Glutamatergic neuron (in vitro differentiated cells): ENCODE data around the gene LHFPL4. TPM values are rescaled to one million over a fixed set of nuclear protein-coding genes. Genes with fewer than 3 reads are reported as not detected.

Experiments used
- DNase-seq: peaks from one replicate; pipeline ENCODE4 v3.0.0; 2022
- H3K27ac Mint-ChIP-seq: one replicate; pipeline ENCODE4 v1.8.0; 2020; ENCODE audit warnings: mild to moderate bottlenecking, mixed read lengths, inconsistent platforms; ENCODE audit not compliant: unreplicated experiment
- H3K27me3 Mint-ChIP-seq: one replicate; pipeline ENCODE4 v1.8.0; 2020; ENCODE audit warnings: mild to moderate bottlenecking, moderate library complexity, mixed read lengths, inconsistent platforms; ENCODE audit not compliant: unreplicated experiment
- H3K36me3 Mint-ChIP-seq: one replicate; pipeline ENCODE4 v1.8.0; 2020; ENCODE audit warnings: mild to moderate bottlenecking, mixed read lengths, inconsistent platforms; ENCODE audit not compliant: unreplicated experiment
- H3K4me1 Mint-ChIP-seq: one replicate; pipeline ENCODE4 v1.8.0; 2020; ENCODE audit warnings: mild to moderate bottlenecking, low read depth, mixed read lengths, inconsistent platforms; ENCODE audit not compliant: unreplicated experiment
- H3K4me3 Mint-ChIP-seq: one replicate; pipeline ENCODE4 v1.8.0; 2020; ENCODE audit warnings: mild to moderate bottlenecking, mixed read lengths, inconsistent platforms; ENCODE audit not compliant: unreplicated experiment
- H3K9me3 Mint-ChIP-seq: one replicate; pipeline ENCODE4 v1.8.0; 2020; ENCODE audit warnings: mild to moderate bottlenecking, moderate library complexity, mixed read lengths, inconsistent platforms; ENCODE audit not compliant: unreplicated experiment
- CTCF ChIP-seq: fragments of 200-600 bp; sonication (generic); IDR thresholded peaks from one replicate; pipeline ENCODE4 v1.5.0; 2021; ENCODE audit not compliant: partially characterized antibody, unreplicated experiment
- total RNA-seq: library from RNA; stranded (reverse); fragmentation: NEBNext Ultra II Directional; extraction: Animal tissue kit (Norgen Biotek cat#: 25700); gene quantifications from one replicate; pipeline ENCODE4 v1.2.1, GENCODE V29; 2021; ENCODE audit not compliant: unreplicated experiment

The LHFPL4 gene
- total RNA-seq, 1 donor from 2014 or later = 23.4 TPM

GRCh38 chr3:9468460-9468859 lies 85.2 kb downstream of the LHFPL4 start:
- Mint-ChIP-seq H3K27ac (no peak overlapping the region), H3K4me3 (no peak overlapping the region), H3K9me3 (peaks cover 2% of the 10 kb centered on the region), H3K4me1 (no peaks in the 10 kb centered on the region), H3K36me3 (no peaks in the 10 kb centered on the region), H3K27me3 (peaks cover 6% of the 10 kb centered on the region)
- no peak for DNase-seq
- TF ChIP-seq CTCF = no peak

GRCh38 chr3:9467451-9467850 lies 86.2 kb downstream of the LHFPL4 start:
- no peak for DNase-seq
- TF ChIP-seq CTCF = no peak
- Mint-ChIP-seq H3K36me3 (no peaks in the 10 kb centered on the region), H3K4me1 (no peaks in the 10 kb centered on the region), H3K27ac (peak overlapping the region; percentile 46), H3K4me3 (no peak overlapping the region), H3K9me3 (peaks cover 3% of the 10 kb centered on the region), H3K27me3 (peaks cover 6% of the 10 kb centered on the region)

- TF ChIP-seq CTCF = no peak
- H3K27me3 Mint-ChIP-seq = no peaks in the 10 kb centered on the region
- H3K4me3 Mint-ChIP-seq = no peak overlapping the region
- no peak overlapping the region for H3K27ac Mint-ChIP-seq
- no peaks in the 10 kb centered on the region for H3K36me3 Mint-ChIP-seq
- no peak for DNase-seq
- H3K4me1 Mint-ChIP-seq = no peaks in the 10 kb centered on the region
- peaks cover 4% of the 10 kb centered on the region for H3K9me3 Mint-ChIP-seq
Observed at GRCh38 chr3:9455596-9456131, 98.0 kb downstream of the LHFPL4 start.

GRCh38 chr3:9452417-9452816 lies 101.2 kb downstream of the LHFPL4 start:
- Mint-ChIP-seq H3K9me3 (peaks cover 7% of the 10 kb centered on the region), H3K36me3 (no peaks in the 10 kb centered on the region)

More at GRCh38 chr3:9452417-9452816, 101.2 kb downstream of the LHFPL4 start:
- Mint-ChIP-seq H3K27ac (peak overlapping the region; percentile 24), H3K4me1 (no peaks in the 10 kb centered on the region), H3K4me3 (no peak overlapping the region), H3K27me3 (no peaks in the 10 kb centered on the region)
- no peak for TF ChIP-seq CTCF
- no peak for DNase-seq
